HG03342 (cell line): Measurements from ENCODE around the gene HPS3.
"Not testable (repeated sequence)": the region's sequence is repeated elsewhere in the genome, so short reads cannot be mapped to it uniquely, and the experiment has no call there.

Experiments
- ATAC-seq: cut with Tn5 transposase; IDR thresholded peaks from one replicate; pipeline ENCODE4 v1.9.1; 2021; ENCODE audit warnings: mild to moderate bottlenecking, moderate library complexity; ENCODE audit not compliant: unreplicated experiment

HPS3 gene

GRCh38 chr3:149181182-149181581 is 51.7 kb downstream of the HPS3 start:
- ATAC-seq = no peak

DNA sequence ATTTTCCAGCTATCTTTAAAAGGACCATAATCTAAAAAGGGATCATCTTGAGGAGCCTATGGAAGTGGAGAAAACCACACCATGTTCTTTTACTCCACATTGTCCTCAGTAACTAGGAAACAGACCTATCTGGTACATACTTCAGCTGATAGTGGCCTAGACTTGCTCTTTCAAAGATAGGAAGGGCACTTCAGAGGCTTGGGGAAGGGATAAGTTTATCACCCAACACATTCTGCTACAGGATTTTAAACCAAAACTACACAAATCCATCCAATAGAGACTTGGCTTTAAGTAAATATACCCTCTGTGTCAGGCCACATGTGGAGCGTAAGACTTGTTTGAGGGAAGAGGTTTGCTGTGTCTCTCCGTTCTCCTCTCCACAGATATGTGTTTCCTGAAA is 56.8 kb downstream of the HPS3 start:
- no peak for ATAC-seq

DNA sequence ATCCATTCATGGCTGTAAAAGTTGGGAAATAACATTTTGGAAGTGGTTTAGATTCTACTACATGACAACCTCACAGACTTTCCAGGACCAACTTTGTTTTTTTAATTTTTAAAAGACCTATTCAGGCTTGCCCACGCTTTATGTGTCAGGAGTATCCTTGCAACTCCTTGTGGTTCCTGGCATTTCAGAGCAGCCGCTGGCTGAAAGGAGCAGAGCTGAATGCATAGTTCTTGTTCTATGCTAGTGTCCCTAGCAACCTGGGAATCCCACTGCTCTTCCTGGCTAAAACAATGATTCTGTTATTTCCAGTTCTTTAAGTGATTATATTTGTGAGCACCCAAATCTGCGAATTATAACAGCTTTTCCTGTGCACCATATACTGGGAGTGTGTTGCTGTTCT is 57.3 kb downstream of the HPS3 start:
- no peak for ATAC-seq

- ATAC-seq = no peak
These were observed 59.1 kb downstream of the HPS3 start for GRCh38 chr3:149188494-149188893.

DNA sequence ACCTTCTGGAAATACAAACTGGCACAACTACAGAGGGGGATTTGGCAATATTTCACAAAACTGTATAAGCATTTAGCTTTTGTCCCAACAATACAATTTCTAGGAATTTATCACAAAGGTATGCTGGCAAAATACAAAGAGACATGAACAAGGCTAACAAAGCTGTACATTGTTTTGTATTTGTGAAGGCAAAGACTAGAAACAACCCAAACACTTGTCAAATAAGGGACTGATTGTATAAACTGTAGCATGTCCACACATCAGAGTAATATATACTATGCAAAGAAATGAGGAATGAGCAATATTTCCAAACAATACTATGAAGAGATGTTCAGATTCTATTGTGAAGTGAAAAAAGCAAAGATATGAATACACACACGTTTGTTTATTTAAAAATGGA is 65.8 kb downstream of the HPS3 start:
- ATAC-seq = no peak

- ATAC-seq = not testable (repeated sequence)
These were observed 67.6 kb downstream of the HPS3 start for GRCh38 chr3:149196805-149197592.

- no peak for ATAC-seq
These were observed 68.2 kb downstream of the HPS3 start for GRCh38 chr3:149197669-149198068.

GRCh38 chr3:149198611-149199010 is 69.2 kb downstream of the HPS3 start:
- ATAC-seq = no peak

DNA sequence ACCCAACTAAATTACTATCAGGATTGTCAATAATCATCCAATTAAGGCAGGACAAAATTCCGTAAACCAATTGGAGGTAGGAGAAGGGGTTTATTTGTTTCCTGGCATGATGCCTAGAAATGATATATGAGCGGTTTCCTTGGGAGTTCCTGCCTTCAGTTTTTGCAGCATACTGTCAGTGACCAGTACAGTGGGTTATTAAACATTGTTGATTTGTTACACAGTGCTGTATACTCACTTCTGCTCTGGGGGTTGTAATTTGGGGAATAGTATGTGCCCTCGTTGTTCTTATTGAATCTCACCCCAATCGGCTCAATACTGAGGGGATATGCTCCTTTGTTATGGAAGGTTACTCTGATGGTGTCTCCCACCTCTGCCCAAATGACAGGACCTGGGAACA is 70.0 kb downstream of the HPS3 start:
- ATAC-seq = no peak

DNA sequence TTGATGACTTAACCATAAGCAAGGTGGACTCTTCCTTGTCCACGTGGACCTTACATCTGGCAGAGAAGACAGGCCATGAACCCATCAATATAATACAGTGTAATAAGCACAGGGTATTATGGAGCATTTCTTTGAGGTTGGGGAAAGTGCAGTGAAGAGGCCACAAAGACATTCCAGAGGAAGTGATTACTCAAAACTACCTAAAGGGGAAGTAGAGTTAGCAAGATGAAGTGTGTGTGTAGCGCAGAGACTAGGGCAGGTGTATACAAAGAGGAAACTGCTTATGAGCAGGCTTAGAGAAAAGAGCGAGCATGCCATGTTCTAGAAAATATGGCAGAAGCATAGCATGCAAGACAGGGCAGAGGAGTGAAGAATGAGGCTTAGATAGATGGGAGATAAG is 74.3 kb downstream of the HPS3 start:
- ATAC-seq = peak; percentile 97

DNA sequence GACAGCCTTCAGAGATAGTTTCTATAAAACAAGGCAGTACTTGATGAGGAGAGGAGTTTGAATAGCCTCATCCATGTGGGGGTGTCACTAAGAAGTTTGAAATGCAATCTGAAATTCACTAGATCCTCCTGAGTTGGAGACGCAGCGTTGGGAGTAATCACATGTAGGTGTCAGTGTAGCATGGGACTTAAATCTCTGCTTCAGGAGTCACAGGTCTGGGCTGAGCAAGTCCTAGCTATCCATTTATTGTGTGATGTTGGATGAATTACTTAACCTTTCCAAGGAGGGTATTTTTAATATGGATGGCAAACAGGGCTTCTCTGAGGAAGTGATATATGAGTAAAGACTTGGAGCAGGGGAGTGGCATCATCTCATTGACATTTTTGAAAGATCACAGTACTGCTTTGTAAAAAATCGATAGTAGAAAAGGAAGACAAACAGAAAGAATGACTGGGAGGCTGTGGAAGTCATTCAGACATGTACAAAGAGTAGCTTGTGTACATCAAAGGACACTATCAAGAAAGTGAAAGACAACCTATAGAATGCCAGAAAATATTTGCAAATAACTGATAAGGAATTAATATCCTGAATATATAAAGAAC is 75.1 kb downstream of the HPS3 start:
- no peak for ATAC-seq

GRCh38 chr3:149207475-149207874 is 78.0 kb downstream of the HPS3 start:
- ATAC-seq = no peak

GRCh38 chr3:149209431-149209830 is 80.0 kb downstream of the HPS3 start:
- ATAC-seq = no peak

DNA sequence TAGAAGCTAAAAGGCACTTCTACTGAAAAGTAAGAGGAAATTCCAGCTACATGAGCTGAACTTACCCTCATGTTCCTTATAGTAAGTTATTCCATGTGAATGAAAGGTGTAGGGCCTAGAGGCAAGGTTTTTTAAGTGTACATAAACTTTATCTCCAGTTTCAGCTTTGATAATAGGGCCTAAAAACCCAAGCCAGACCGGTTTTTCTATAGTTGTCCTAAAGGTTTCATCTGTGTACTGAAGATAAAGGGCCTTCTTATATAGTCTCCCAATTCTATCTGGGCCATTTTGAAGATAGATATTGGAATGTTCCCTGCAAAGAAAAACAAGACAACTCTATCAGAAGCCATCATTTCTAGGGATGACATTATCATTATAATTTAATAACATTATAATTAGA is 82.9 kb downstream of the HPS3 start:
- no peak for ATAC-seq

- ATAC-seq = no peak
These were observed 85.3 kb downstream of the HPS3 start for GRCh38 chr3:149214702-149215101.

DNA sequence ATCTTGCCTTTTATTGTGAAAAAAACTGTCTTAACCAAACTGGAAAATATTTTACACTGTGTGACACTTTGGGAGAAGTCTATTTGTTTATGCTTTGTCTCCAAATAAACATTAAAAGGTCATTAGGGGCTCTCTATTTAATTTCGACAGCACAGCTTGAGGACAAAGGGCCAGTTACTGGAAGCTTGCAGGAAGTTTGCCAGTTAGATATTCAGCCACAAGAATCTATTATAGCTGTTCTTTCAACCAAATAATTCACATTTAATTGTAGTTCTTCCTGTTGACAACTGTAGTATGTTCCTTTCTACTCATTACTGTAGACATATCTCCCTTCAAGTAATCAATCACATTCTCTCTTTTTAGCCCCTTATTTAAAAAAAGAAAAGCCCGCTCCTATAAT is 86.1 kb downstream of the HPS3 start:
- no peak for ATAC-seq

- ATAC-seq = no peak
These were observed 86.9 kb downstream of the HPS3 start for GRCh38 chr3:149216193-149216869.

GRCh38 chr3:149217347-149217746 is 87.9 kb downstream of the HPS3 start:
- no peak for ATAC-seq

DNA sequence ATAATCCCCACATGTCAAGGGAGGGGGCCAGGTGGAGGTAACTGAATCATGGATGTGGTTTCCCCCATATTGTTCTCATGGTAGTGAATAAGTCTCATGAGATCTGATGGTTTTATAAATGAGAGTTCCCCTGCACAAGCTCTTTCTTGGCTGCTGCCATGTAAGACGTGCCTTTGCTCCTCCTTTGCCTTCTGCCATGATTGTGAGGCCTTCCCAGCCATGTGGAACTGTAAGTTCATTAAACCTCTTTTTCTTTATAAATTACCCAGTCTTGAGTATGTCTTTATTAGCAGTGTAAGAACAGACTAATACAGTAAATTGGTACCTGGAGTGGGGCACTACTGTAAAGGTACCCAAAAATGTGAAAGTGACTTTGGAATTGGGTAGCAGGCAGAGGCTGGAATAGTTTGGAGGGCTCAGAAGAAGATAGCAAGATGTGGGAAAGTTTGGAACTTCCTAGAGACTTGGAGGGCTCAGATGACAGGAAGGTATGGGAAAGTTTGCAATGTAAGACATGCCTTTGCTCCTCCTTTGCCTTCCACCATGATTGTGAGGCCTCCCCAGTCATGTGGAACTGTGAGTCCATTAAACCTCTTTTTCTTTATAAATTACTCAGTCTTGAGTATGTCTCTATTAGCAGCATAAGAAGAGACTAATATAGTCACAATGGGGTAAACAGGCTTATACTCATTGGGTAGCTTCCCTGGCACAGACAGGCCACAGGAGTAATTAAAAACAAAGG is 90.1 kb downstream of the HPS3 start:
- ATAC-seq = not testable (repeated sequence)

DNA sequence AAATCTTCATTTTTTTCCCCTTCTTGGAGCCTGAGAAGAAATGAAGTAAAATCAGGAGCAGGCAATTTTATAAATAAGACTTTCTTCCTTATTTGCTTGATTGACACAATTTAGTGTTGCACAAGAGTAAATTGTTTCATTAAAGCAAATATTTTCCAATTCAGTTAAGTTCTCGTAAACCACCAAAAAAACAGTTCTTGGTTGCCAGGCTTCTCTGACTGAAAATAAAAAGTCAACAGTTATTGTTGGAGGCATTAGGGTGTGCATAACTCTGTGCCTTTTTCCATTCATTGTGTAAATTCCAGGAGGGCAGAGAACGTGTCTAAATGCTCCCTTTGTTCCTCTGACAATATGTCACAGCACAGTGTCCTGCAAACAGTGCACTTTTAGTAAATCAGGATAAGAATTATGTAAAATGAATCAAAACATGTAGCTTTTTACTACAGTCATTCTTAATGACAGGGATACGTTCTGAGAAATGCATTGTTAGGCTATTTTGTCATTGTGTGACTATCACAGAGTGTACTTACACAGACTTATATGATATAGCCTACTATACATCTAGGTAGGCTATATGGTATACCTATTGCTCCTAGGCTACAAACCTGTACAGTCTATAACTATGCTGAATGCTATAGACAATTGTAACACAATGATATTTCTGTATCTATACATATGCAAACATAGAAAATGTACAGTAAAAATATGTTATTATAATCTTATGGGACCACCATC is 92.5 kb downstream of the HPS3 start, which contains the start of gene CP:
Gene CP, minus strand, starts transcription at position 47 of the 735 bp plus-strand sequence. Its CDS starts 37 bp downstream, at position 10.
- ATAC-seq = no peak
